GM23338 (cell line): ENCODE data around the gene RC3H2. TPM values are rescaled to one million over a fixed set of nuclear protein-coding genes. Genes with fewer than 3 reads are reported as not detected.
A peak's percentile ranks its signal among the peaks of the same experiment; 100 is the strongest.

Experiments used
- ATAC-seq: fragments of 200-7000 bp; cut with Tn5 transposase; 3 replicates; pipeline ENCODE4 v1.9.1; 2020
- DNase-seq: peaks from one replicate; pipeline ENCODE4 v3.0.0-alpha.2; 2015; ENCODE audit warnings: low spot score
- H2AFZ ChIP-seq: fragments of 200-600 bp; sonication (generic); 2 replicates; pipeline ENCODE4 v1.8.0; 2016; ENCODE audit warnings: antibody characterized with exemption, mild to moderate bottlenecking, moderate library complexity
- H3F3A ChIP-seq: fragments of 200-600 bp; sonication (generic); replicated peaks from 2 replicates; pipeline ENCODE4 v1.8.0; 2017; ENCODE audit warnings: antibody characterized with exemption, mixed run types, low read depth
- H3K27ac ChIP-seq: fragments of 200-600 bp; sonication (generic); 2 replicates; pipeline ENCODE4 v1.6.1; 2016; ENCODE audit warnings: low read depth
- H3K27me3 ChIP-seq: fragments of 200-600 bp; sonication (generic); 2 replicates; pipeline ENCODE4 v1.8.0; 2016; ENCODE audit warnings: mild to moderate bottlenecking, mixed run types, moderate library complexity; ENCODE audit not compliant: insufficient read depth
- H3K36me3 ChIP-seq: fragments of 200-600 bp; sonication (generic); 2 replicates; pipeline ENCODE4 v1.8.0; 2016; ENCODE audit warnings: mild to moderate bottlenecking; ENCODE audit not compliant: insufficient read depth
- H3K4me1 ChIP-seq: fragments of 200-600 bp; sonication (generic); 2 replicates; pipeline ENCODE4 v1.8.0; 2016; ENCODE audit warnings: mild to moderate bottlenecking, moderate library complexity; ENCODE audit not compliant: insufficient read depth
- H3K4me2 ChIP-seq: fragments of 200-600 bp; sonication (generic); 2 replicates; pipeline ENCODE4 v1.7.1; 2017; ENCODE audit warnings: mixed run types
- H3K4me3 ChIP-seq: fragments of 200-600 bp; sonication (generic); 2 replicates; pipeline ENCODE4 v1.6.1; 2016; ENCODE audit warnings: mixed run types
- H3K79me2 ChIP-seq: fragments of 200-600 bp; sonication (generic); replicated peaks from 2 replicates; pipeline ENCODE4 v1.8.0; 2017; ENCODE audit warnings: mild to moderate bottlenecking; ENCODE audit not compliant: insufficient read depth
- H3K9me2 ChIP-seq: fragments of 200-600 bp; sonication (generic); 2 replicates; pipeline ENCODE4 v1.8.0; 2017; ENCODE audit not compliant: insufficient read depth
- H4K20me1 ChIP-seq: fragments of 200-600 bp; sonication (generic); replicated peaks from 2 replicates; pipeline ENCODE4 v1.8.0; 2017; ENCODE audit warnings: mild to moderate bottlenecking; ENCODE audit not compliant: insufficient read depth
- H3K27ac Mint-ChIP-seq: 2 replicates; pipeline ENCODE4 v1.8.0; 2020; ENCODE audit warnings: inconsistent platforms, mild to moderate bottlenecking, moderate library complexity, mixed read lengths
- H3K27me3 Mint-ChIP-seq: 3 replicates; pipeline ENCODE4 v1.8.0; 2022; ENCODE audit warnings: low read depth, mild to moderate bottlenecking, moderate library complexity, mixed read lengths, inconsistent platforms; ENCODE audit not compliant: insufficient read depth, poor library complexity
- H3K36me3 Mint-ChIP-seq: 3 replicates; pipeline ENCODE4 v1.8.0; 2021; ENCODE audit warnings: low read depth, mild to moderate bottlenecking, inconsistent platforms, moderate library complexity, mixed read lengths
- H3K4me1 Mint-ChIP-seq: 3 replicates; pipeline ENCODE4 v1.8.0; 2020; ENCODE audit warnings: mild to moderate bottlenecking, inconsistent platforms, mixed read lengths
- H3K4me3 Mint-ChIP-seq: 3 replicates; pipeline ENCODE4 v1.8.0; 2021; ENCODE audit warnings: moderate library complexity, mild to moderate bottlenecking, inconsistent platforms, mixed read lengths
- H3K9me3 Mint-ChIP-seq: 3 replicates; pipeline ENCODE4 v1.8.0; 2020; ENCODE audit warnings: moderate library complexity, mild to moderate bottlenecking, inconsistent platforms, mixed read lengths
- CREB1 ChIP-seq: fragments of 250-450 bp; sonication (Bioruptor Pico); IDR thresholded peaks from 2 replicates; pipeline ENCODE4 v1.5.0; 2020; ENCODE audit warnings: low read depth, mild to moderate bottlenecking, moderate library complexity
- EZH2phosphoT487 ChIP-seq: fragments of 200-600 bp; sonication (generic); IDR thresholded peaks from one replicate; pipeline ENCODE4 v1.8.1; 2018; ENCODE audit warnings: antibody characterized with exemption; ENCODE audit not compliant: unreplicated experiment
- JUNB ChIP-seq: IDR thresholded peaks from one replicate; pipeline ENCODE4 v1.6.1; 2016; ENCODE audit warnings: antibody characterized with exemption; ENCODE audit not compliant: unreplicated experiment
- NANOG ChIP-seq: IDR thresholded peaks from 2 replicates; pipeline ENCODE4 v1.6.1; 2016; ENCODE audit warnings: antibody characterized with exemption, borderline replicate concordance
- POLR2AphosphoS5 ChIP-seq: IDR thresholded peaks from 2 replicates; pipeline ENCODE4 v1.6.1; 2016; ENCODE audit warnings: antibody characterized with exemption, low read depth
- STAT1 ChIP-seq: IDR thresholded peaks from one replicate; pipeline ENCODE4 v1.6.1; 2016; ENCODE audit warnings: antibody characterized with exemption; ENCODE audit not compliant: unreplicated experiment
- ZNF331 ChIP-seq: fragments of 250-450 bp; sonication (Bioruptor Pico); IDR thresholded peaks from 2 replicates; pipeline ENCODE4 v1.5.0; 2020; ENCODE audit warnings: low read depth, mild to moderate bottlenecking, moderate library complexity
- polyA plus RNA-seq: library from polyadenylated mRNA; unstranded; fragments of >200 nt; fragmentation: Nextera tagmentation; extraction: Ambion mirVana; gene quantifications from 2 replicates; pipeline ENCODE4 v1.2.1, GENCODE V29; 2016
- total RNA-seq: library from RNA; depleted of rRNA; stranded (reverse); fragments of >200 nt; shearing (Covaris generic); gene quantifications from 2 replicates; pipeline ENCODE4 v1.2.3, GENCODE V29; 2014
- TF ChIP-seq, protein P1 (sequence below), 2 experiments: fragments of 200-600 bp in 1 of 2; sonication (generic) in 1 of 2; conservative IDR thresholded peaks; 2 replicates each; pipeline versions ENCODE4 v1.5.1 to v1.6.1; 2016 to 2017; ENCODE audit warnings: antibody characterized with exemption in 2 of 2, low read depth in 2 of 2, mild to moderate bottlenecking in 2 of 2, moderate library complexity in 1 of 2
- TF ChIP-seq, protein P2 (sequence below): fragments of 250-450 bp; sonication (Bioruptor Pico); IDR thresholded peaks from 2 replicates; pipeline ENCODE4 v1.5.0; 2020; ENCODE audit warnings: mild to moderate bottlenecking, moderate library complexity
- TF ChIP-seq, protein P3 (sequence below): IDR thresholded peaks from one replicate; pipeline ENCODE4 v1.6.1; 2018; ENCODE audit warnings: antibody characterized with exemption; ENCODE audit not compliant: unreplicated experiment

The RC3H2 gene
- total and polyA plus RNA-seq, 2 experiments from 2014 or later = 24.9 to 37.5 TPM

DNA sequence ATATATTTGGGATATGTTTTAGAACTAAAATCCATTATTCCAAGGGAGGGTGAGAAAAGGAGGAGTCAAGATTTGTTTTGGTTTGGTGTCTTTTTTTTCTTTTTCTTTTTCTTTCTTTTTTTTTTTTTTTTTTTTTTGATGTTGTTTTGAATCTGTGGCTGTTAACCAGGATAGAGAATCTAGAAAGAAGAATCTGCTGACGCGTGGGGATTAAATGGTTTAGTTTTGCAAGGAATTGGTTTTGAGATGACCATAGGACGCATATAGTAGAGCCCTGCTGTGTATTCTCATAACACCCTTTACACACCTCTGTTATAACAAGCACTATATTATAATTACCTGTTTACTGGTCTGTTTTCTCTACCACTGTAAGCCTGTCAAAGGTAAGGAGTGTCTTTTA is 45.1 kb upstream of the RC3H2 start (continued):
- no peak for TF ChIP-seq JUNB
- TF ChIP-seq, protein P1, sequence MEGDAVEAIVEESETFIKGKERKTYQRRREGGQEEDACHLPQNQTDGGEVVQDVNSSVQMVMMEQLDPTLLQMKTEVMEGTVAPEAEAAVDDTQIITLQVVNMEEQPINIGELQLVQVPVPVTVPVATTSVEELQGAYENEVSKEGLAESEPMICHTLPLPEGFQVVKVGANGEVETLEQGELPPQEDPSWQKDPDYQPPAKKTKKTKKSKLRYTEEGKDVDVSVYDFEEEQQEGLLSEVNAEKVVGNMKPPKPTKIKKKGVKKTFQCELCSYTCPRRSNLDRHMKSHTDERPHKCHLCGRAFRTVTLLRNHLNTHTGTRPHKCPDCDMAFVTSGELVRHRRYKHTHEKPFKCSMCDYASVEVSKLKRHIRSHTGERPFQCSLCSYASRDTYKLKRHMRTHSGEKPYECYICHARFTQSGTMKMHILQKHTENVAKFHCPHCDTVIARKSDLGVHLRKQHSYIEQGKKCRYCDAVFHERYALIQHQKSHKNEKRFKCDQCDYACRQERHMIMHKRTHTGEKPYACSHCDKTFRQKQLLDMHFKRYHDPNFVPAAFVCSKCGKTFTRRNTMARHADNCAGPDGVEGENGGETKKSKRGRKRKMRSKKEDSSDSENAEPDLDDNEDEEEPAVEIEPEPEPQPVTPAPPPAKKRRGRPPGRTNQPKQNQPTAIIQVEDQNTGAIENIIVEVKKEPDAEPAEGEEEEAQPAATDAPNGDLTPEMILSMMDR (conservative IDR thresholded peaks at IDR 0.05; ENCODE audit: low read depth in 2 of 2) = no peak

DNA sequence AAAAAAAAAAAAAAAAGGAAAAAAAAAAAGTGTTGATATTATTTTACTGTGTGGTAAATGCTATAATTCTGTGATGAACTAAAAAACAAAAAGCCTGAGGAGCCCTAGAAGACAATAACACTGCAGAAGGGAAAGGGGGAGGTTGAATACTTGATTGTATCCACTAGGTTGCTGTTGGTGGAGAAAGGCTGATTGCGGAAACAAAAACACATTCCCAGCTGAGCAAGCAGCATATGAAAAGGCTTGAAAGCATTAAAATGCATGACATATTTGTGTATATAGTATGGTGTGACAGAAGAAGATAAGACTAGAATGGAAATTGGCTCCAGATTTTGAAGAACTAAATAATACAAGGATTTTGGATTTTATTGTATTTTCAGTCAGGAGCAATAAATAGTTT is 44.5 kb upstream of the RC3H2 start:
- peaks cover 99% of the 10 kb centered on the region for H3K79me2 ChIP-seq
- H3K27me3 ChIP-seq = no peaks in the 10 kb centered on the region
- H3F3A ChIP-seq = no peaks in the 10 kb centered on the region
- H3K27ac ChIP-seq = peak overlapping the region; percentile 41; the same call in 1 of the 2 replicates
- H4K20me1 ChIP-seq = peaks cover 8% of the 10 kb centered on the region; the same call in 1 of the 2 replicates
- Mint-ChIP-seq H3K9me3 (no peaks in the 10 kb centered on the region), H3K4me1 (peaks cover 57% of the 10 kb centered on the region), H3K27me3 (peaks cover 3% of the 10 kb centered on the region), H3K4me3 (peak overlapping the region; percentile 32; the same call in 1 of the 3 replicates), H3K27ac (peak overlapping the region; percentile 65), H3K36me3 (no peaks in the 10 kb centered on the region)
- peak; percentile 45 for DNase-seq
- 0 out of 2 replicates have a peak overlapping the region, but pooled peaks have one; percentile 11 for H3K4me3 ChIP-seq
- H3K36me3 ChIP-seq = no peaks in the 10 kb centered on the region
- peak; percentile 77 for ATAC-seq
- H3K4me1 ChIP-seq = peaks cover 44% of the 10 kb centered on the region
- H3K4me2 ChIP-seq = peak overlapping the region; percentile 21
- H2AFZ ChIP-seq = no peak overlapping the region
- no peaks in the 10 kb centered on the region for H3K9me2 ChIP-seq
- TF ChIP-seq CREB1 (no peak), NANOG (no peak), STAT1 (no peak), POLR2AphosphoS5 (no peak), EZH2phosphoT487 (no peak), ZNF331 (CRISPR knock-in tag) (no peak)
- TF ChIP-seq, protein P2, sequence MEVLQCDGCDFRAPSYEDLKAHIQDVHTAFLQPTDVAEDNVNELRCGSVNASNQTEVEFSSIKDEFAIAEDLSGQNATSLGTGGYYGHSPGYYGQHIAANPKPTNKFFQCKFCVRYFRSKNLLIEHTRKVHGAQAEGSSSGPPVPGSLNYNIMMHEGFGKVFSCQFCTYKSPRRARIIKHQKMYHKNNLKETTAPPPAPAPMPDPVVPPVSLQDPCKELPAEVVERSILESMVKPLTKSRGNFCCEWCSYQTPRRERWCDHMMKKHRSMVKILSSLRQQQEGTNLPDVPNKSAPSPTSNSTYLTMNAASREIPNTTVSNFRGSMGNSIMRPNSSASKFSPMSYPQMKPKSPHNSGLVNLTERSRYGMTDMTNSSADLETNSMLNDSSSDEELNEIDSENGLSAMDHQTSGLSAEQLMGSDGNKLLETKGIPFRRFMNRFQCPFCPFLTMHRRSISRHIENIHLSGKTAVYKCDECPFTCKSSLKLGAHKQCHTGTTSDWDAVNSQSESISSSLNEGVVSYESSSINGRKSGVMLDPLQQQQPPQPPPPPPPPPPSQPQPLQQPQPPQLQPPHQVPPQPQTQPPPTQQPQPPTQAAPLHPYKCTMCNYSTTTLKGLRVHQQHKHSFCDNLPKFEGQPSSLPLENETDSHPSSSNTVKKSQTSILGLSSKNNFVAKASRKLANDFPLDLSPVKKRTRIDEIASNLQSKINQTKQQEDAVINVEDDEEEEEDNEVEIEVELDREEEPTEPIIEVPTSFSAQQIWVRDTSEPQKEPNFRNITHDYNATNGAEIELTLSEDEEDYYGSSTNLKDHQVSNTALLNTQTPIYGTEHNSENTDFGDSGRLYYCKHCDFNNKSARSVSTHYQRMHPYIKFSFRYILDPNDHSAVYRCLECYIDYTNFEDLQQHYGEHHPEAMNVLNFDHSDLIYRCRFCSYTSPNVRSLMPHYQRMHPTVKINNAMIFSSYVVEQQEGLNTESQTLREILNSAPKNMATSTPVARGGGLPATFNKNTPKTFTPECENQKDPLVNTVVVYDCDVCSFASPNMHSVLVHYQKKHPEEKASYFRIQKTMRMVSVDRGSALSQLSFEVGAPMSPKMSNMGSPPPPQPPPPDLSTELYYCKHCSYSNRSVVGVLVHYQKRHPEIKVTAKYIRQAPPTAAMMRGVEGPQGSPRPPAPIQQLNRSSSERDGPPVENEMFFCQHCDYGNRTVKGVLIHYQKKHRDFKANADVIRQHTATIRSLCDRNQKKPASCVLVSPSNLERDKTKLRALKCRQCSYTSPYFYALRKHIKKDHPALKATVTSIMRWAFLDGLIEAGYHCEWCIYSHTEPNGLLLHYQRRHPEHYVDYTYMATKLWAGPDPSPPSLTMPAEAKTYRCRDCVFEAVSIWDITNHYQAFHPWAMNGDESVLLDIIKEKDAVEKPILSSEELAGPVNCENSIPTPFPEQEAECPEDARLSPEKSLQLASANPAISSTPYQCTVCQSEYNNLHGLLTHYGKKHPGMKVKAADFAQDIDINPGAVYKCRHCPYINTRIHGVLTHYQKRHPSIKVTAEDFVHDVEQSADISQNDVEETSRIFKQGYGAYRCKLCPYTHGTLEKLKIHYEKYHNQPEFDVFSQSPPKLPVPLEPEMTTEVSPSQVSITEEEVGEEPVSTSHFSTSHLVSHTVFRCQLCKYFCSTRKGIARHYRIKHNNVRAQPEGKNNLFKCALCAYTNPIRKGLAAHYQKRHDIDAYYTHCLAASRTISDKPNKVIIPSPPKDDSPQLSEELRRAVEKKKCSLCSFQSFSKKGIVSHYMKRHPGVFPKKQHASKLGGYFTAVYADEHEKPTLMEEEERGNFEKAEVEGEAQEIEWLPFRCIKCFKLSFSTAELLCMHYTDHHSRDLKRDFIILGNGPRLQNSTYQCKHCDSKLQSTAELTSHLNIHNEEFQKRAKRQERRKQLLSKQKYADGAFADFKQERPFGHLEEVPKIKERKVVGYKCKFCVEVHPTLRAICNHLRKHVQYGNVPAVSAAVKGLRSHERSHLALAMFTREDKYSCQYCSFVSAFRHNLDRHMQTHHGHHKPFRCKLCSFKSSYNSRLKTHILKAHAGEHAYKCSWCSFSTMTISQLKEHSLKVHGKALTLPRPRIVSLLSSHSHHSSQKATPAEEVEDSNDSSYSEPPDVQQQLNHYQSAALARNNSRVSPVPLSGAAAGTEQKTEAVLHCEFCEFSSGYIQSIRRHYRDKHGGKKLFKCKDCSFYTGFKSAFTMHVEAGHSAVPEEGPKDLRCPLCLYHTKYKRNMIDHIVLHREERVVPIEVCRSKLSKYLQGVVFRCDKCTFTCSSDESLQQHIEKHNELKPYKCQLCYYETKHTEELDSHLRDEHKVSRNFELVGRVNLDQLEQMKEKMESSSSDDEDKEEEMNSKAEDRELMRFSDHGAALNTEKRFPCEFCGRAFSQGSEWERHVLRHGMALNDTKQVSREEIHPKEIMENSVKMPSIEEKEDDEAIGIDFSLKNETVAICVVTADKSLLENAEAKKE (CRISPR knock-in tag) = no peak
- TF ChIP-seq, protein P3, sequence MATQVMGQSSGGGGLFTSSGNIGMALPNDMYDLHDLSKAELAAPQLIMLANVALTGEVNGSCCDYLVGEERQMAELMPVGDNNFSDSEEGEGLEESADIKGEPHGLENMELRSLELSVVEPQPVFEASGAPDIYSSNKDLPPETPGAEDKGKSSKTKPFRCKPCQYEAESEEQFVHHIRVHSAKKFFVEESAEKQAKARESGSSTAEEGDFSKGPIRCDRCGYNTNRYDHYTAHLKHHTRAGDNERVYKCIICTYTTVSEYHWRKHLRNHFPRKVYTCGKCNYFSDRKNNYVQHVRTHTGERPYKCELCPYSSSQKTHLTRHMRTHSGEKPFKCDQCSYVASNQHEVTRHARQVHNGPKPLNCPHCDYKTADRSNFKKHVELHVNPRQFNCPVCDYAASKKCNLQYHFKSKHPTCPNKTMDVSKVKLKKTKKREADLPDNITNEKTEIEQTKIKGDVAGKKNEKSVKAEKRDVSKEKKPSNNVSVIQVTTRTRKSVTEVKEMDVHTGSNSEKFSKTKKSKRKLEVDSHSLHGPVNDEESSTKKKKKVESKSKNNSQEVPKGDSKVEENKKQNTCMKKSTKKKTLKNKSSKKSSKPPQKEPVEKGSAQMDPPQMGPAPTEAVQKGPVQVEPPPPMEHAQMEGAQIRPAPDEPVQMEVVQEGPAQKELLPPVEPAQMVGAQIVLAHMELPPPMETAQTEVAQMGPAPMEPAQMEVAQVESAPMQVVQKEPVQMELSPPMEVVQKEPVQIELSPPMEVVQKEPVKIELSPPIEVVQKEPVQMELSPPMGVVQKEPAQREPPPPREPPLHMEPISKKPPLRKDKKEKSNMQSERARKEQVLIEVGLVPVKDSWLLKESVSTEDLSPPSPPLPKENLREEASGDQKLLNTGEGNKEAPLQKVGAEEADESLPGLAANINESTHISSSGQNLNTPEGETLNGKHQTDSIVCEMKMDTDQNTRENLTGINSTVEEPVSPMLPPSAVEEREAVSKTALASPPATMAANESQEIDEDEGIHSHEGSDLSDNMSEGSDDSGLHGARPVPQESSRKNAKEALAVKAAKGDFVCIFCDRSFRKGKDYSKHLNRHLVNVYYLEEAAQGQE = no peak
- TF ChIP-seq, protein P1 (conservative IDR thresholded peaks at IDR 0.05; ENCODE audit: low read depth in 2 of 2) = no peak
